ENCODE data around the gene TTLL9.

- TF ChIP-seq YY1 (IDR thresholded peaks at IDR 0.05; ENCODE audit: low read depth) (no peak), MAX (IDR thresholded peaks at IDR 0.05; ENCODE audit: low read depth) (no peak), NFIC (IDR thresholded peaks at IDR 0.05; ENCODE audit: borderline replicate concordance) (no peak)
- TF ChIP-seq, protein P1, sequence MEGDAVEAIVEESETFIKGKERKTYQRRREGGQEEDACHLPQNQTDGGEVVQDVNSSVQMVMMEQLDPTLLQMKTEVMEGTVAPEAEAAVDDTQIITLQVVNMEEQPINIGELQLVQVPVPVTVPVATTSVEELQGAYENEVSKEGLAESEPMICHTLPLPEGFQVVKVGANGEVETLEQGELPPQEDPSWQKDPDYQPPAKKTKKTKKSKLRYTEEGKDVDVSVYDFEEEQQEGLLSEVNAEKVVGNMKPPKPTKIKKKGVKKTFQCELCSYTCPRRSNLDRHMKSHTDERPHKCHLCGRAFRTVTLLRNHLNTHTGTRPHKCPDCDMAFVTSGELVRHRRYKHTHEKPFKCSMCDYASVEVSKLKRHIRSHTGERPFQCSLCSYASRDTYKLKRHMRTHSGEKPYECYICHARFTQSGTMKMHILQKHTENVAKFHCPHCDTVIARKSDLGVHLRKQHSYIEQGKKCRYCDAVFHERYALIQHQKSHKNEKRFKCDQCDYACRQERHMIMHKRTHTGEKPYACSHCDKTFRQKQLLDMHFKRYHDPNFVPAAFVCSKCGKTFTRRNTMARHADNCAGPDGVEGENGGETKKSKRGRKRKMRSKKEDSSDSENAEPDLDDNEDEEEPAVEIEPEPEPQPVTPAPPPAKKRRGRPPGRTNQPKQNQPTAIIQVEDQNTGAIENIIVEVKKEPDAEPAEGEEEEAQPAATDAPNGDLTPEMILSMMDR (IDR thresholded peaks at IDR 0.05) = no peak
Observed at GRCh38 chr20:31966991-31967655, 96.7 kb downstream of the TTLL9 start.

Data from SK-N-SH (cell line).